GM12892 (cell line): ENCODE data around the gene NADK2.

Experiments
- POLR2A ChIP-seq: IDR thresholded peaks from 2 replicates; pipeline ENCODE4 v1.6.1; 2011; ENCODE audit warnings: low read depth, low read length, control low read depth
- POLR2AphosphoS5 ChIP-seq: IDR thresholded peaks from 2 replicates; pipeline ENCODE4 v1.6.1; 2011; ENCODE audit warnings: low read depth, low read length, control low read depth
- TAF1 ChIP-seq: IDR thresholded peaks from 2 replicates; pipeline ENCODE4 v1.6.1; 2011; ENCODE audit warnings: low read depth, mild to moderate bottlenecking, control low read depth, low read length, borderline replicate concordance

GRCh38 chr5:36273809-36274526, 32.2 kb upstream of the NADK2 start:
- TF ChIP-seq POLR2AphosphoS5 = no peak
- no peak for TF ChIP-seq POLR2A
- no peak for TF ChIP-seq TAF1
